ENCODE results near the gene NR2F1. TPM values are rescaled to one million over a fixed set of nuclear protein-coding genes. Genes with fewer than 3 reads are reported as not detected.

Gene NR2F1
- total RNA-seq, 1 experiment from 2014 or later, result 51.2 TPM

- Histone ChIP-seq H2AFZ (ENCODE audit: low read depth, low read length, poor library complexity, severe bottlenecking) (no peak overlapping the region), H3K9me3 (ENCODE audit: control insufficient read depth in 1 of 2, insufficient read depth in 1 of 2, low read depth in 1 of 2, low read length in 2 of 2) (no peaks in the 10 kb centered on the region), H3K4me1 (ENCODE audit: control insufficient read depth in 1 of 2, insufficient read depth in 2 of 2, low read length in 2 of 2) (peaks cover 12 to 15% of the 10 kb centered on the region in 2 experiments), H3K4me2 (ENCODE audit: low read length) (no peak overlapping the region), H3K9ac (ENCODE audit: low read length) (no peak overlapping the region), H3K4me3 (replicated peaks in 1 of 2; ENCODE audit: low read depth in 1 of 2, low read length in 2 of 2) (no peak overlapping the region), H3K27me3 (ENCODE audit: insufficient read depth, low read length) (peaks cover 4% of the 10 kb centered on the region; the same call in 1 of the 2 replicates), H3K9me2 (ENCODE audit: insufficient read depth) (no peaks in the 10 kb centered on the region), H4K20me1 (ENCODE audit: insufficient read depth) (no peaks in the 10 kb centered on the region), H3K36me3 (ENCODE audit: control insufficient read depth in 1 of 2, insufficient read depth in 2 of 2, low read length in 2 of 2) (no peaks in the 10 kb centered on the region), H3K27ac (ENCODE audit: low read depth, low read length) (no peak overlapping the region), H3K79me2 (ENCODE audit: insufficient read depth, low read length) (no peaks in the 10 kb centered on the region)
- ChIA-PET RAD21 (ENCODE audit: low non-redundant PET in 1 of 2, low total read pairs in 2 of 2, uncharacterized antibody in 2 of 2, unreplicated experiment in 2 of 2) (no interaction called here), POLR2A (no interaction called here), CTCF (no interaction called here)
- TF ChIP-seq FOSL1 (IDR thresholded peaks at IDR 0.05; ENCODE audit: low read depth), result no peak
- no peak for TF ChIP-seq POLR2A (IDR thresholded peaks at IDR 0.05; ENCODE audit: borderline replicate concordance, extremely low read depth, insufficient read depth, insufficient read length)
- no peak for TF ChIP-seq ZNF274 (IDR thresholded peaks at IDR 0.05; ENCODE audit: low read depth, low read length)
- TF ChIP-seq, protein P1, sequence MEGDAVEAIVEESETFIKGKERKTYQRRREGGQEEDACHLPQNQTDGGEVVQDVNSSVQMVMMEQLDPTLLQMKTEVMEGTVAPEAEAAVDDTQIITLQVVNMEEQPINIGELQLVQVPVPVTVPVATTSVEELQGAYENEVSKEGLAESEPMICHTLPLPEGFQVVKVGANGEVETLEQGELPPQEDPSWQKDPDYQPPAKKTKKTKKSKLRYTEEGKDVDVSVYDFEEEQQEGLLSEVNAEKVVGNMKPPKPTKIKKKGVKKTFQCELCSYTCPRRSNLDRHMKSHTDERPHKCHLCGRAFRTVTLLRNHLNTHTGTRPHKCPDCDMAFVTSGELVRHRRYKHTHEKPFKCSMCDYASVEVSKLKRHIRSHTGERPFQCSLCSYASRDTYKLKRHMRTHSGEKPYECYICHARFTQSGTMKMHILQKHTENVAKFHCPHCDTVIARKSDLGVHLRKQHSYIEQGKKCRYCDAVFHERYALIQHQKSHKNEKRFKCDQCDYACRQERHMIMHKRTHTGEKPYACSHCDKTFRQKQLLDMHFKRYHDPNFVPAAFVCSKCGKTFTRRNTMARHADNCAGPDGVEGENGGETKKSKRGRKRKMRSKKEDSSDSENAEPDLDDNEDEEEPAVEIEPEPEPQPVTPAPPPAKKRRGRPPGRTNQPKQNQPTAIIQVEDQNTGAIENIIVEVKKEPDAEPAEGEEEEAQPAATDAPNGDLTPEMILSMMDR (IDR thresholded peaks at IDR 0.05 in 2 of 3, conservative IDR thresholded peaks at IDR 0.05 in 1 of 3; ENCODE audit: borderline replicate concordance in 1 of 3, insufficient read depth in 1 of 3, low read depth in 2 of 3, low read length in 2 of 3), result no peak
- TF ChIP-seq EZH2 (IDR thresholded peaks at IDR 0.05), result no peak
- TF ChIP-seq, protein P2, sequence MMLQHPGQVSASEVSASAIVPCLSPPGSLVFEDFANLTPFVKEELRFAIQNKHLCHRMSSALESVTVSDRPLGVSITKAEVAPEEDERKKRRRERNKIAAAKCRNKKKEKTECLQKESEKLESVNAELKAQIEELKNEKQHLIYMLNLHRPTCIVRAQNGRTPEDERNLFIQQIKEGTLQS (IDR thresholded peaks at IDR 0.05), result no peak
- no peak for TF ChIP-seq SRF (IDR thresholded peaks at IDR 0.05; ENCODE audit: low read depth)
- TF ChIP-seq TCF7L2 (IDR thresholded peaks at IDR 0.05; ENCODE audit: borderline replicate concordance, extremely low read depth, insufficient read depth, insufficient read length), result no peak
- TF ChIP-seq EZH2phosphoT487 (IDR thresholded peaks at IDR 0.05; ENCODE audit: borderline replicate concordance), result no peak
- TF ChIP-seq RAD21 (IDR thresholded peaks at IDR 0.05; ENCODE audit: low read depth), result no peak
- TF ChIP-seq, protein P3, sequence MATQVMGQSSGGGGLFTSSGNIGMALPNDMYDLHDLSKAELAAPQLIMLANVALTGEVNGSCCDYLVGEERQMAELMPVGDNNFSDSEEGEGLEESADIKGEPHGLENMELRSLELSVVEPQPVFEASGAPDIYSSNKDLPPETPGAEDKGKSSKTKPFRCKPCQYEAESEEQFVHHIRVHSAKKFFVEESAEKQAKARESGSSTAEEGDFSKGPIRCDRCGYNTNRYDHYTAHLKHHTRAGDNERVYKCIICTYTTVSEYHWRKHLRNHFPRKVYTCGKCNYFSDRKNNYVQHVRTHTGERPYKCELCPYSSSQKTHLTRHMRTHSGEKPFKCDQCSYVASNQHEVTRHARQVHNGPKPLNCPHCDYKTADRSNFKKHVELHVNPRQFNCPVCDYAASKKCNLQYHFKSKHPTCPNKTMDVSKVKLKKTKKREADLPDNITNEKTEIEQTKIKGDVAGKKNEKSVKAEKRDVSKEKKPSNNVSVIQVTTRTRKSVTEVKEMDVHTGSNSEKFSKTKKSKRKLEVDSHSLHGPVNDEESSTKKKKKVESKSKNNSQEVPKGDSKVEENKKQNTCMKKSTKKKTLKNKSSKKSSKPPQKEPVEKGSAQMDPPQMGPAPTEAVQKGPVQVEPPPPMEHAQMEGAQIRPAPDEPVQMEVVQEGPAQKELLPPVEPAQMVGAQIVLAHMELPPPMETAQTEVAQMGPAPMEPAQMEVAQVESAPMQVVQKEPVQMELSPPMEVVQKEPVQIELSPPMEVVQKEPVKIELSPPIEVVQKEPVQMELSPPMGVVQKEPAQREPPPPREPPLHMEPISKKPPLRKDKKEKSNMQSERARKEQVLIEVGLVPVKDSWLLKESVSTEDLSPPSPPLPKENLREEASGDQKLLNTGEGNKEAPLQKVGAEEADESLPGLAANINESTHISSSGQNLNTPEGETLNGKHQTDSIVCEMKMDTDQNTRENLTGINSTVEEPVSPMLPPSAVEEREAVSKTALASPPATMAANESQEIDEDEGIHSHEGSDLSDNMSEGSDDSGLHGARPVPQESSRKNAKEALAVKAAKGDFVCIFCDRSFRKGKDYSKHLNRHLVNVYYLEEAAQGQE (IDR thresholded peaks at IDR 0.05; ENCODE audit: low read depth), result no peak
- no peak for TF ChIP-seq POLR2AphosphoS5 (IDR thresholded peaks at IDR 0.05; ENCODE audit: low read depth, low read length)
- no peak for TF ChIP-seq SIN3A (IDR thresholded peaks at IDR 0.05; ENCODE audit: low read depth)
- TF ChIP-seq ZFX (IDR thresholded peaks at IDR 0.05), result no peak
- TF ChIP-seq, protein P4, sequence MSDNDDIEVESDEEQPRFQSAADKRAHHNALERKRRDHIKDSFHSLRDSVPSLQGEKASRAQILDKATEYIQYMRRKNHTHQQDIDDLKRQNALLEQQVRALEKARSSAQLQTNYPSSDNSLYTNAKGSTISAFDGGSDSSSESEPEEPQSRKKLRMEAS (IDR thresholded peaks at IDR 0.05), result no peak
- TF ChIP-seq SP1 (IDR thresholded peaks at IDR 0.05; ENCODE audit: low read depth), result no peak
- no TSS peak for BruUV-seq (replicated peaks)
- intact Hi-C loops (cut with micrococcal nuclease), result loop anchor here (10.0 kb wide), 2 partner anchors 293 to 1253 kb away; no protein-coding TSS in a partner anchor
- ATAC-seq (no peak), DNase-seq (ENCODE audit: low read depth, low spot score) (no peak)
Measured at GRCh38 chr5:93601802-93602155, 18.8 kb downstream of the NR2F1 start.

Measured in HCT116 (cell line).